Activated T-cell treated with anti-CD3 and anti-CD28 coated beads for 48 hours (primary cell): ENCODE results near the gene PPP3CA.

Experiments used
- DNase-seq: peaks from one replicate; pipeline ENCODE4 v3.0.0-alpha.2; 2020; ENCODE audit warnings: low read depth

PPP3CA gene

GRCh38 chr4:101331017-101331416, 16.3 kb downstream of the PPP3CA start:
- no peak for DNase-seq

DNA sequence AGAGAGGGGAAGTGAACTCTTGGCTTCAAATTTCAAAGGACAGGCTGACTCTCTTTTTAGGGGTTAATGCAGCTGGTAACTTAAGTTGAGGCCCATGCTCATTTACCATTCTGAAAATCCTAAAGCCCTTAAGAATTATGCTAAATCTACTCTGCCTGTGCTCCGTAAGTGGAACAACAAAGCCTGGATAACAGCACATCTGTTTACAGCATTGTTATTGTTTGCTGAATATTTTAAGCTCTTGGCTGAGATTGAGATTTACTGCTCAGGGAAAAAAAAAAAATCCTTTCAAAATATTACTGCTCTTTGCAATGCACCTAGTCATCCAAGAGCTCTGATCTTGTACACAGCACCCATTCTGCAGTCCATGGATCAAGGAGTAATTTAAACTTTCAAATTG, 17.7 kb downstream of the PPP3CA start:
- DNase-seq, result no peak

- DNase-seq, result no peak
Observed at GRCh38 chr4:101328063-101328602, 19.2 kb downstream of the PPP3CA start.

GRCh38 chr4:101326576-101326975, 20.8 kb downstream of the PPP3CA start:
- DNase-seq, result no peak

DNA sequence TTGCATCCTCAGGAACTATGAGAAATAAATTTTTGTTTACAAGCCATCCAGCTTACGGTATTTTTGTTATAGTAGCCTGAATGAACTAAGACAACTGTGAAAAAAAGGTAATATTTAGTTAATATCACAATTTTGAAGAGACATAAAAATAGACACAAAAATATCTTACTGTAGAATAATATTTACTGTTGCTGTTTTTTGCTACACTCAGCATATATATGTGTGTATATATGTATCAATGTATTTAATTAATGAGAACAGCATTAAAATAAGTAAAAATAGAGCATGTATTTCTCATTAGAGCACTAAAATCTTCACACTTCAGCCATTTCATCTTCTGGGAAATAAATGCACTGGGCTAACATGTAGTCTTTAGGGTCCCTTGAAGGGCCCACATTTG, 24.6 kb downstream of the PPP3CA start:
- DNase-seq, result no peak

DNA sequence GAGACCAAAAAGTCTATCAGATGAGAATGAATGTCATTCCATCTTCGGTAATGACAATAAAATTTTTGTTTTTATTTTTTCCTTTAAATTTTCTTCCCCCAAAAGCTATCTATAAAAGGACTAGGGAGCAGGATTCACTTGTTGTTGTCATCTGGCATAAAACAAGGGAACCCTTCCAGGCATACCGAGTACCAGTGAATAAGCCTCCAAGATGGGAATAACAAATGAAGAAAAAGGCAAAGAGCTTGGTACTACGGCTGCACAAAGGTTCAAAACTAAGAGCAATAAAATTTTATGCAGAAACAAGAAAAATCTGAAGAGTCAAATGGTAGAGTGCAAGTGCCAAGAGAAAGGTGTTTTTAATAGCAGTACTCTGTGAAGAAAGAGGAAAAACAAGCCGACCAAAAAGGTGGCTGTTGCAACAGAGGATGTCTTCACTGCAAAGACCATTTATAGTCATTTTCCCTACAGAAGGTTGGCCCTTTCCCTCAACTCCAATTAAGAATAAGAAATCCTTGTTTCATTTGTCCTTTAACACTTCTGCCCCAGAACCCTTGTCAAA, 25.8 kb downstream of the PPP3CA start:
- DNase-seq, result no peak

DNA sequence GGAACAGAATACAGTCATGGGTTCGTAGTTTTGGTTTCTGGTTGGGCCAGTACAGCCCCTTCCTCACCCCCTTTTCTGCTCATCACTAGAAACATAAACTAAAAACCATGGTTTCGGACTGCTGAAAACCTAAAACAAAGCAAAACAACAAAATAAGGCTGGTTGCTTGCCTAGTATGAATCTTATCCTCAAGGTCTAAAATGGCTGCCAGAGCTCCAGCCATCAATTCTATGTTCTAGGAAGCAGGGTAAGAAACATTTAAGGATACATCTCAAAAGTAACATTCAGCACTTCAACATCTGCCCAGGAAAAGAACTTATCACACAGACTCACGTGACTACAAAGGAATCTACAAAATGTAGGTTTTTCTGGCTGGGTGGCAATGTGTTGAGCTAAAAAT, 31.5 kb downstream of the PPP3CA start:
- DNase-seq, result no peak

DNA sequence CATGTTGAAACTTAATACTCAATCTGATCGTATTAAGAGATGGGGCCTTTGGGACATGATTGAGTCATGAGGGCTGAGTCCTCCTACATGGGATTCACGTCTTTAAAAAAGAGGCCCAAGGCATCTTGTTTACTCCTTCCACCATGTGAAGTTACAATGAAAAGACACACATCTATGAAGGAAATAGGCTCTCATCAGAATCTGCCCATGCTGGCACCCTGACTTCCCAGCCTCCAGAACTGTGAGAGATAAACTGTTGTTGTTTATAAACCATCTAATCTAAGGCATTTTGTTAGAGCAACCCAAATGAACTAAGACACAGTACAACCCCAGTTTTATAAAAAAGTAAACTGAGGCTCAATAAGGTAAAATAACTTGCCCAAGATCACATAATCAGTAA, 32.3 kb downstream of the PPP3CA start:
- DNase-seq, result no peak

DNA sequence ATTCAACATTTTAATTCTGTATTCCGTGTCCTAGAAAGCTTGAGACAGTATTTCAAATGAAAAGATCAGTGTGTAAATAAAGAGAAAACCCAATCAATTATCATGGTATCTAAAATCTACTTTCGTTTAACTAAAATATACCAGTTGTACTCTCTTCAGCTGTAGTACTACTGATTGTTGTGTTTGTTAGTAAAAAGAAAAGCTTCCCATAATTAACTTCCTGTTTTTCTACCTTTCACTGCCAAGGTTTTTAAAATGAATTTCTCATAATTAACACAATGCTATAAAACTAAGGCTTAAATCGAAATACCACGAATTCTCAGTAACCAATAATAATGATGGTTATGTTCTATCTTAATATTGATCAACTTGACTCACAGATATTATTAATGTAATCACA, 37.4 kb downstream of the PPP3CA start:
- no peak for DNase-seq

DNA sequence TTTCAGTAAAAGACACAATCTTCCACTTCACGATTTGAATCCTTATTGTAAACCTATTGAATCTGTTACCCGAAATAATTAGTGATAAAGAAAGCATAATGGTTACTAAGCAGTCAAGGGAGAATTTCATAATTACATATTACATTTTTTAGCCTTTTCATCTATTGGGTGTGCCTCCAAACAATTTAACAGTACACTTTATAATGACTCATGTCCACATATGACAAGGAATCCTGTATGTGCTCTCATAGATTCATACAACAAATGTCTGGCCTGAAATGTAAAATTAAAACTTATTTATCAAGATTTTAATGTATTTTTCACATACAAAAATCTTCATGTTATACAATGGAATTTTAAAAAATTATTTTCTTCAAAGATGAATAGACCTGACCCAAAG, 39.4 kb downstream of the PPP3CA start:
- no peak for DNase-seq

- no peak for DNase-seq
Observed at GRCh38 chr4:101306764-101307615, 40.3 kb downstream of the PPP3CA start.

- no peak for DNase-seq
Observed at GRCh38 chr4:101306225-101306624, 41.1 kb downstream of the PPP3CA start.

- DNase-seq, result no peak
Observed at GRCh38 chr4:101304916-101305315, 42.4 kb downstream of the PPP3CA start.

DNA sequence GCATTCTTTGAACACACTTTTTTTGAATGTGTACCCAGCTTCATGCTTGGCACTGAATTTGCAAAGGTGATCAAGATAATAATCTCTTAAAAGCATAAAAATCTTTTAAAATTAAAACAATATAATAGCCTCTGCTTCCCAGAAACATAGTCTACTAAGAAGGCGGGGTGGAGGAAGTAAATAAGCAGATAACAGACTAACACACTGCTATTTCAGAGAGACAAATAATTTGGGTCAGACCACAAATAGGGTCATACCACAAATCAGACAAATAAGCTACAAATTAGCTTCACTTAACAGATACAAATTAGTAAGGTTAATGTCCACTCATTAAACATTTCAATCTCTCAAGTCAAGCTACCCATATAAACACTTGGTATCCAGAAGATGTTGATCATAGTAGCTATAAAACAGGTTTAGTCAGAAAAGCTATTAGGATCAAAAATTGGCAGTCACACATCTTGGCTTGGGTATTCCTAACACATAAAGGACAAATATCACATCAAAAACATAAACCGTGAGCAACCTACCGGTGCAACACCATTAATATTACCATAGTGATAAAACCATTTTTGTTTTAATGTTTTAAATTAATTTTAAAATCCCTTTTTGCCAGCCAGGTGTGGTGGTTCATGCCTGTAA, 47.3 kb downstream of the PPP3CA start:
- DNase-seq, result no peak

- no peak for DNase-seq
Observed at GRCh38 chr4:101299021-101299420, 48.3 kb downstream of the PPP3CA start.

GRCh38 chr4:101295691-101296090, 51.6 kb downstream of the PPP3CA start:
- no peak for DNase-seq

DNA sequence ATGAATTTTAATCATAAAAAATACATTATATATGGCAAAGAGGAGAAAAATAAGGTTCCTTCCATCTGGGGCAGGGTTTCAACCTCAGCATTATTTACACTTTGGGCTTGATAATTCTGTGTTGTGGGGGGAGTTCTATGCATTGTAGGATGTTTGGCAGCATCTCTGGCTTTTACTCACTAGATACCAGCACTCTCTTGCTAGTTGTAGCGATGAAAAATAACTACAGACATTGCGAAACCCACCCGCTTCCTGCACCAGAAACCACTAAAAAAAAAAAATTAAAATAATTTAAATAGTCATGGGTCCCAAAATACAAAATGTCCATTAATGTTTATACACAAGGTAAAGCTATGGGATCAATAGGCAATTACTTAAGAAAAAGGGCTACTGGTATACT, 52.7 kb downstream of the PPP3CA start:
- no peak for DNase-seq

- DNase-seq, result no peak
Observed at GRCh38 chr4:101292901-101293300, 54.4 kb downstream of the PPP3CA start.

DNA sequence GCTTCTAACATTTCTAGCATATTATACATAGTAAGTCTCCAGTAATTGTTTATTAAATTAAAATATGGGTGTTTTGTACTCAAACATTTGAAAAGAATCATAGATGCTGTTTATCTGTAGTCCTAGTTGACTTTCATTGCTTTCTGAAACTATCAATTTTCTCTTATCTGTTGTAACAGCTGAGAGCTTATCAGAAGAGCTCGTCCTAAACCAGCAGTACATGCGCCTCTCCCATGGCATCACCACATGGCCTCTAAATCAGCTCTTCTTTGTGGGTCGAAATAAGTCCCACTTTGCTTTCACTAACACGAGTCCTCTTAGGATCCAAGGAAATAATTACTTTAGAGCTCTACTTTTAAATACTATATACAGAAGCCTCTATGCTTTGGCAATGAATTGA, 55.1 kb downstream of the PPP3CA start:
- no peak for DNase-seq

- DNase-seq, result no peak
Observed at GRCh38 chr4:101291198-101291597, 56.1 kb downstream of the PPP3CA start.

- no peak for DNase-seq
Observed at GRCh38 chr4:101290654-101291053, 56.7 kb downstream of the PPP3CA start.

- DNase-seq, result no peak
Observed at GRCh38 chr4:101289306-101289705, 58.0 kb downstream of the PPP3CA start.
